HG02970 (cell line): Measurements from ENCODE around the gene TMEM250.
"Not testable (repeated sequence)": the region's sequence is repeated elsewhere in the genome, so short reads cannot be mapped to it uniquely, and the experiment has no call there.

ENCODE experiments used
- ATAC-seq: cut with Tn5 transposase; IDR thresholded peaks from one replicate; pipeline ENCODE4 v1.9.1; 2021; ENCODE audit warnings: mild to moderate bottlenecking, moderate library complexity, moderate number of reproducible peaks; ENCODE audit not compliant: unreplicated experiment, low FRiP score

The TMEM250 gene

DNA sequence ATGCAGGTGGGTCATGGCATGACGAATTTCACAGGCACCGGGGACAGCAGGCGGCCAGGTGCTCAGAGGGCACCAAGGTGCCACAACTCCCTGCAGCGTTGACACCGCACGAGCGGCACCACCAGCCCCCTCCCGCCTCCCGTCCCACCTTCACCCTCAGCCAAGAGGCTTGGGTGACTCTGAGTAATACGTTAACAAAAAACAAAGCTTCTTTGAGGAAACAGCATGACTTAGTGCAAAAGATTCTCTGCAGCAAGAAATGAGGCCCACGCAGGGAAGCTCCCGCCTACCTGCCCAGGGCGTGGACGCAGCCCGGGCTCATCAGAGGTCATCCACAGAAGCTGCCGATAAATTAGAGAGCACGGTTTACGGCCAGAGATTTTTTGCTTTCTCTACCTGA is 4.1 kb downstream of the TMEM250 start:
- ATAC-seq, result no peak

DNA sequence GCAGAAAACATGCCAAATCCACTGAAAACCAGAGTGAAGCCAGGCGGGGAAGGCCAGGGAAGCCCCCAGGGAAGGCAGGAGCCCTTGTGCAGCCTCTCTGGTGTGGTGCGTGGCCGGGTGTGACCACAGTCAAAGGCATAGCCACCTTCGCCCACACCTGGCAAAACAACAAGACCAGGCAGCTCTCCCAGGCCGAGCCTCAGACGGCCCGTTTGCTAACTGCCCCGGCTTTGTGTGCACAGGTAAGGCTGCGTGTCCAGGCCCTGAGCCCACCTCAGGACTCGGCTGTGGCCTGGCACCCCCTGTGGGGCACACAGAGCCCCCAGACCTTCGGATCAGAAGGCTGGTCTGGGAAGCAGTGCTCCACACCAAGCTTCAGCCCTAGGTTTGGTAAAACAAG is 6.1 kb downstream of the TMEM250 start:
- ATAC-seq, result no peak

DNA sequence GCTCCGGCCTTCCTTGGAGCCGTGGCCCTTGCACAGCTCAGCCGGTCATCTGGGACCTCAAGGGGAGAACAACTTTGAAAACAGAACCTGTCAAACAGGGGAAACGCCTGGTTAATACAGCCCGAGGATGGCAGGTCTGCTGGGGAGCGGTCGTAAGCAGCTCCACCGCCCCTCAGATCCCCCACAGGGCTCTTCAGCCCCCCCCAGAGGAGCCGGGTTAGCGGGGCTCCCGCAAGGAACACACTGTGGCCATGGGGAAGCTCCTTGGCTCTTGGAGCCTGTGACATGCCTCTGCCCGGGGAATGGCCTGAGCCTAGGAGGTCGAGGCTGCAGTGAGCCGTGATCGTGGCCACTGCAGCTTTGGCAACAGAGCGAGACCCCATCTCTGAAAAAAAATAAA is 6.8 kb downstream of the TMEM250 start:
- no peak for ATAC-seq

- ATAC-seq, result no peak
These were observed 7.5 kb downstream of the TMEM250 start for GRCh38 chr9:136111190-136111589.

DNA sequence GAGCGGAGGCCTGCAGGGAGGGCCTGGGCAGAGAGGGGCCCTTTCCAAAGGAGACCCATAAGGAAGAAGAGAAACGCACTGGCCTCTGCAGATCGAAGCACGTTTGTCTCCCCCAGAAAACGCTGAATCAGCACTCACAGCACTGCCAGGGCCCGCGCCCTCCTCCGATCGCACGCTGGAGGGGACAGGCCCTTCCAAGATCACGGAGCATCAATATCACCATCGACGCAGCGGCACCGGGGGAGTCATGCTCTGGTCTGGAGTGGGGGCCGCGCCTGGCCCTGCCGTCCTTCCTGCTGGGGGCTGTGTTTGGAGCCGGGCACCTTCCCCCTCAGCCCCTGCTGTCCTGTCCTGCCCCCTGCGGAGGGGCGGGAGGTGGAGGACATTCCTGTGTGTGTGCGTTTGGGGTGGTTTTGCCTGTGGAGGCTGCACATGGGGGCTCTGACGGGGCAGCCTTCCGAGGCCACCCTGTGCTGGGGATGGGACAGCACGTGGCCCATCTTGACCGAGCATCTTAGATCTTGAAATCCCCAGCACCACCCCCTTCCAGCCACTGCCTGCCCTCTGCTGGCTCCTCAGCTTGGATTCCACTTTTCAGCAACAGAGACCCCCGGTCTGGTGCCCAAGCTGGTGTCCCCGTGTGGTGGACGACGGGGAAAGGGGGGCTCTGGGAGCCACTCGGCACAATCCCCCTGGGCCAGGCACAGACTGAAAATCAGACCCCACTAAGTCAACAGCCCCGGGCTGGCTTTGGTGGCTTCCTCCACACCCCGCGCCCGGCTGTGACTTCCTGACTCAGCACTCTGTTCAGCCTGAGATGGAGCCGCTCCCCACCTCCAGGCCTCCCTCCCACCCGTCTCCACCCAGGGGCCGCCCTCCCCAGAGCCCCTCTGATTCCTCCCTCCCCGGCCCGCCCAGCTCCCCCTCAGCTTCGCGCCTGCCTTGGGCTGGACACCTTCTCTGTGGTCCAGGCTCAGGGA is 8.3 kb downstream of the TMEM250 start:
- no peak for ATAC-seq

DNA sequence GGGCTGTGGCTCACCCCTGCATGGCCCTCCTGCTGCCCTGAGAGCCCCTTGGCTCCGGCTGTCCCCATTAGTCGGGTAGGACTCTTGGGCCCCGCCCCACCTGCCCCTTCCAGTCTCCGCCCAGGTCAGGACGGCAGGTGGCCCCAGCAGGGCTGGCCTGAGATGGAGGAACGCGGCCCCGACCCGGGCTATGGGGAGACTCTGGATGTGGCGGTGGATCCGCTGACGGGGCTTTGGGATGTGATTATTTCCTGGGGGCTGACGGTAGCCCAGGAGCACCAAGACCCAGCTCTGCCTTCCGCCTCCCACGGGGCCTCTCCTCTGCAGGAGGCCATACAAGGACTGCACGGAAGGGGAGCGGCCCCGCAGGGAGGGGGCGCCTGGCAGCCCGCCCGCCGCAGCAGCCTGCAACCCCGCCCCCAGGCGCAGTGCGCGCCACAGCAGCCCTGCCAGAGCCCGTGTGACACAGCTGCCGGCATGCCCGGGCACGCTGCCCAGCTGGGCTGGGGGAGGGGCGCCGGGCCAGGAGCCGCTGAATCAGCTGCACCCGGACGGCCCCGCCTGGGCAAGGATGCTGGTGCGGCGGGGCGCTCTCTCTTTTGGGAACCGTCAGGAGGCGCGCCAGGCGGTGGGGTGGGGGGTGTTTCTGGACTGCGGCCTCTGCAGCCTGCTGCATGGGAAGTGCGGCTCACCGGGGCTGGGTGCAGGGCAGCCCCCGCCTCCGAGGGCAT is 9.2 kb downstream of the TMEM250 start:
- ATAC-seq, result peak; percentile 72

DNA sequence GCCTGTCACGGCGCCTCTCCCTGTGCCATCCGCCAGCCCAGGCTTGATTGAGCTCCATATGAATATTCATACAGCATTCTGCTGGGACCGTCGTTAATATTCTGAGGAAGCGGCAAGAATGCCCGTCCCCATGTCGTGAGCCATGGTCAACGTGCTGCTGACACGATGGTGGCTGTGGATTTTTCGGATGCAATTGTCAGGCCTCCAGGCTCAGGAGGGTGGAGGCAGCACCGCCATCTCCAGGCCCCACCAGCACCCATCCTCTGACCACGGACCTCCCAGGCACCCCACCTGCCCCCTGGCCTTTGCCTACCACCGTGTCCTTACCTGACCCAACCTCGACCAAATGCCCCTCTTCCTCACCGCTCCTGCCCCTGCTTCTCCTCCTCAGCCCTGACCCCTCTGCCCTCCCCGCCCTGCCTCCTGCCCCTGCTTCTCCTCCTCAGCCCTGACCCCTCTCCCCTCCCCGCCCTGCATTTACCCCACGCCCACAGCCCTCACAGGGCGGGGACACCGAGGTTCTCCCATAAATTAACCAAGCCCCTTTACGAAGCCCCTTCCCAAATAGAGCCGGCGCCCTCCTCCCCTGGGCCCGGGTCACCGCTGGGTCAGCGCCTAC is 9.9 kb downstream of the TMEM250 start:
- no peak for ATAC-seq

- ATAC-seq, result no peak
These were observed 10.6 kb downstream of the TMEM250 start for GRCh38 chr9:136107953-136108647.

GRCh38 chr9:136107155-136107952 is 11.3 kb downstream of the TMEM250 start:
- no peak for ATAC-seq

GRCh38 chr9:136105398-136106135 is 13.1 kb downstream of the TMEM250 start:
- no peak for ATAC-seq

DNA sequence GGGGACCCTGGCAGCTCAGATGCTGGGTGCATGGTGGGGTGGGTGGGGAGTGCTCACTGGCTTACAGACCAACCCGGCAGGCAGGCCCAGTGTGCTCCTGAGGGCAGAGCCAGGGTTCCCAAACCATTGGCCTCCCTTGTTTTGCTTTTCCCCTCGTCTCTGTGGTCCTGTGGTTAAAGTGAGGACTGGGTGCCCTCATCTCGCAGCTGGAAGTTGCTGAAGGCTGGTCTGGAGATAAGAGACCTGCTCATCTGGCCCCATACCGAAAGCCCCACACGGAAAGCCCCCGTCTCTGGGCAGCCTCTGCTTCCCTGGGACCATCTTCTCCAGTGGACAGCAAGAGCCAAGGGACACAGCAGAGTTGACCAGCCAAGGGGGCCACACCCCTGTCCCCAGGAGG is 13.8 kb downstream of the TMEM250 start:
- no peak for ATAC-seq

- no peak for ATAC-seq
These were observed 14.2 kb downstream of the TMEM250 start for GRCh38 chr9:136104488-136104800.

DNA sequence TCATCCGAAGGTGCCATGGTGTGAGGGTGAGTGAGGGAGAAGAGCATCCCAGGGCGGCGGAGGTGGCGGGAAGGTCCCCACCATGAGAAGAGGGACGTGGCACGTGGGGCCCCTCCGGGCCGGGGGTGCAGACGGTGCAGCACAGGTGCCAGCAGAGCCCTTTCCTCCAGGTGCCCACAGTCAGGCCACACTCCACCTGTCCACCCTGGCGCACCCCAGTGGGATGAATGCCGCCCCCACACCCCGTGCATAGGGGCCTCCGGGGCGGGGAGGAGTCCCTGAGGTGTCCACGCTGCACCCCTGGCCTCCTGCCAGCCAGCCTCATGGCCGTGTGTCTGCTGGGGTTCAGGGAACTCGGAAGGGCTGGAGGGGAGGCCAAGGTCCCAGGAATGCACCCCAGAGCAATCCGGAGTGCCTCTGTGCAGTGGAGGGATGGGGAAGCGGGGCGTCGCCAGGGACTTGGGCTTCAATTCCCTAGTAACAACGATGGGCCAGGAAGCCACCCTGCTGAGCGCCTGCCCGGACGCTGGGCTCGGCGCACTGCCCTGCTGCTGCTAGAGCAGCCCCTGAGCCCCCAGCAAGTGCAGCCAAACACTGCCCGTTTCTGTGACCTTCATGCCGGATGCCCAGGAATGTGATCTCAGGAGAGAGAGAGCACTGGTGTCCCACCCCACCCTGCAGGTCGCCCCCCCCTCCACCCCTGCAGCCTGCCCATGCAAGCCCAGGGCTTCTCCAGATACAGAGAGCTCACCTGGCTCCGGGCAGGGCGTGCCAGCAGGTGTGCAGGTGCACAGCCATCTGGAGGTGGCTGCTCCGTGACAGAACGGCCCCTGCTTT is 14.8 kb downstream of the TMEM250 start:
- no peak for ATAC-seq

DNA sequence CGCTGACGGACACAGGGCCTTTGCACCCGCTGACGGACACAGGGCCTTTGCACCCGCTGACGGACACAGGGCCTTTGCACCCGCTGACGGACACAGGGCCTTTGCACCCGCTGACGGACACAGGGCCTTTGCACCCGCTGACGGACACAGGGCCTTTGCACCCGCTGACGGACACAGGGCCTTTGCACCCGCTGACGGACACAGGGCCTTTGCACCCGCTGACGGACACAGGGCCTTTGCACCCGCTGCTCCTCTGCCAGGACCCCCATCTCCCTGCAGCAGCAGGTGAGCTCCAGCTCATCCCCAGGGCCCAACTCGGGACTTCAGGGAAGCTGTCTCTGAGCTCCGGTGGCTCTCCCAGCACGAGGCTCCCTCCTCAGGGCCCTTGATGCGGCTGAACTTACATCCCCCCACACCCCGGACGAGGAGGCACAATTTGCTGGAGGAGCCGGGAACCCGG is 17.0 kb downstream of the TMEM250 start:
- ATAC-seq, result not testable (repeated sequence)

GRCh38 chr9:136100700-136101614 is 17.7 kb downstream of the TMEM250 start:
- no peak for ATAC-seq

- ATAC-seq, result no peak
These were observed 19.1 kb downstream of the TMEM250 start for GRCh38 chr9:136099542-136099941.

- ATAC-seq, result no peak
These were observed 19.8 kb downstream of the TMEM250 start for GRCh38 chr9:136098844-136099243.
